Activated naive CD4-positive, alpha-beta T cell treated with anti-CD3 and anti-CD28 coated beads, Interleukin-2, amount 50 U/mL, for 24 hours (primary cell): ENCODE measurements around the gene ACACA.

Source experiments
- H3K27ac Mint-ChIP-seq: one replicate; pipeline ENCODE4 v1.8.0; 2021; ENCODE audit warnings: mild to moderate bottlenecking, mixed read lengths
- H3K27me3 Mint-ChIP-seq: one replicate; pipeline ENCODE4 v1.8.0; 2021; ENCODE audit warnings: mixed read lengths
- H3K36me3 Mint-ChIP-seq: one replicate; pipeline ENCODE4 v1.8.0; 2021; ENCODE audit warnings: mixed read lengths
- H3K4me1 Mint-ChIP-seq: one replicate; pipeline ENCODE4 v1.8.0; 2021; ENCODE audit warnings: mixed read lengths
- H3K4me3 Mint-ChIP-seq: one replicate; pipeline ENCODE4 v1.8.0; 2021; ENCODE audit warnings: mild to moderate bottlenecking, mixed read lengths
- H3K9me3 Mint-ChIP-seq: one replicate; pipeline ENCODE4 v1.8.0; 2021; ENCODE audit warnings: mixed read lengths

Gene ACACA

GRCh38 chr17:37293770-37294169 is 112.9 kb downstream of the ACACA start:
- Mint-ChIP-seq H3K27me3 (no peaks in the 10 kb centered on the region), H3K4me3 (no peak overlapping the region), H3K4me1 (peaks cover 4% of the 10 kb centered on the region), H3K9me3 (no peaks in the 10 kb centered on the region), H3K27ac (no peak overlapping the region), H3K36me3 (peaks cover 4% of the 10 kb centered on the region)

- no peak overlapping the region for H3K4me3 Mint-ChIP-seq
- no peak overlapping the region for H3K27ac Mint-ChIP-seq
- no peaks in the 10 kb centered on the region for H3K9me3 Mint-ChIP-seq
Measured at GRCh38 chr17:37292429-37293139, 114.1 kb downstream of the ACACA start.

GRCh38 chr17:37291351-37291750 is 115.3 kb downstream of the ACACA start:
- Mint-ChIP-seq H3K4me3 (no peak overlapping the region), H3K27me3 (no peaks in the 10 kb centered on the region), H3K36me3 (peaks cover 5% of the 10 kb centered on the region), H3K9me3 (no peaks in the 10 kb centered on the region), H3K27ac (no peak overlapping the region), H3K4me1 (peaks cover 4% of the 10 kb centered on the region)

More at GRCh38 chr17:37292429-37293139, 114.1 kb downstream of the ACACA start:
- H3K36me3 Mint-ChIP-seq: peaks cover 4% of the 10 kb centered on the region
- no peaks in the 10 kb centered on the region for H3K27me3 Mint-ChIP-seq
- peaks cover 4% of the 10 kb centered on the region for H3K4me1 Mint-ChIP-seq

- peaks cover 5% of the 10 kb centered on the region for H3K4me1 Mint-ChIP-seq
- H3K9me3 Mint-ChIP-seq: no peaks in the 10 kb centered on the region
- no peak overlapping the region for H3K4me3 Mint-ChIP-seq
- peaks cover 23% of the 10 kb centered on the region for H3K36me3 Mint-ChIP-seq
- H3K27ac Mint-ChIP-seq: no peak overlapping the region
- no peaks in the 10 kb centered on the region for H3K27me3 Mint-ChIP-seq
Measured at GRCh38 chr17:37286430-37286829, 120.2 kb downstream of the ACACA start.

- no peak overlapping the region for H3K4me3 Mint-ChIP-seq
- H3K36me3 Mint-ChIP-seq: peaks cover 22% of the 10 kb centered on the region
- H3K4me1 Mint-ChIP-seq: peaks cover 5% of the 10 kb centered on the region
- H3K27ac Mint-ChIP-seq: no peak overlapping the region
- no peaks in the 10 kb centered on the region for H3K27me3 Mint-ChIP-seq
- no peaks in the 10 kb centered on the region for H3K9me3 Mint-ChIP-seq
Measured at GRCh38 chr17:37284191-37284590, 122.4 kb downstream of the ACACA start.

GRCh38 chr17:37283414-37283961 is 123.1 kb downstream of the ACACA start:
- Mint-ChIP-seq H3K27ac (no peak overlapping the region), H3K9me3 (no peaks in the 10 kb centered on the region), H3K36me3 (peaks cover 22% of the 10 kb centered on the region), H3K4me1 (peaks cover 5% of the 10 kb centered on the region), H3K4me3 (no peak overlapping the region), H3K27me3 (no peaks in the 10 kb centered on the region)

GRCh38 chr17:37280841-37281240 is 125.8 kb downstream of the ACACA start:
- Mint-ChIP-seq H3K4me1 (peaks cover 5% of the 10 kb centered on the region), H3K27me3 (no peaks in the 10 kb centered on the region), H3K27ac (no peak overlapping the region), H3K4me3 (no peak overlapping the region), H3K9me3 (no peaks in the 10 kb centered on the region), H3K36me3 (peaks cover 30% of the 10 kb centered on the region)

- Mint-ChIP-seq H3K27me3 (no peaks in the 10 kb centered on the region), H3K36me3 (peaks cover 37% of the 10 kb centered on the region), H3K4me3 (no peak overlapping the region), H3K4me1 (peaks cover 7% of the 10 kb centered on the region), H3K9me3 (no peaks in the 10 kb centered on the region), H3K27ac (no peak overlapping the region)
Measured at GRCh38 chr17:37278247-37278894, 128.3 kb downstream of the ACACA start.

- no peak overlapping the region for H3K27ac Mint-ChIP-seq
- H3K4me1 Mint-ChIP-seq: peaks cover 7% of the 10 kb centered on the region
- no peak overlapping the region for H3K4me3 Mint-ChIP-seq
- H3K9me3 Mint-ChIP-seq: no peaks in the 10 kb centered on the region
- H3K27me3 Mint-ChIP-seq: no peaks in the 10 kb centered on the region
- peaks cover 23% of the 10 kb centered on the region for H3K36me3 Mint-ChIP-seq
Measured at GRCh38 chr17:37276475-37276874, 130.2 kb downstream of the ACACA start.

GRCh38 chr17:37274461-37274860 is 132.2 kb downstream of the ACACA start:
- Mint-ChIP-seq H3K4me1 (peaks cover 7% of the 10 kb centered on the region), H3K36me3 (peaks cover 32% of the 10 kb centered on the region), H3K27me3 (no peaks in the 10 kb centered on the region), H3K27ac (no peak overlapping the region), H3K4me3 (no peak overlapping the region), H3K9me3 (no peaks in the 10 kb centered on the region)

GRCh38 chr17:37273409-37274051 is 133.1 kb downstream of the ACACA start:
- Mint-ChIP-seq H3K4me1 (peaks cover 7% of the 10 kb centered on the region), H3K36me3 (peaks cover 36% of the 10 kb centered on the region), H3K27me3 (no peaks in the 10 kb centered on the region), H3K27ac (no peak overlapping the region), H3K9me3 (no peaks in the 10 kb centered on the region), H3K4me3 (no peak overlapping the region)

GRCh38 chr17:37265446-37266173 is 141.0 kb downstream of the ACACA start:
- Mint-ChIP-seq H3K27ac (no peak overlapping the region), H3K4me3 (no peak overlapping the region), H3K4me1 (no peaks in the 10 kb centered on the region), H3K9me3 (peaks cover 9% of the 10 kb centered on the region), H3K36me3 (peaks cover 59% of the 10 kb centered on the region), H3K27me3 (no peaks in the 10 kb centered on the region)

GRCh38 chr17:37261286-37261685 is 145.3 kb downstream of the ACACA start:
- no peaks in the 10 kb centered on the region for H3K9me3 Mint-ChIP-seq
- no peaks in the 10 kb centered on the region for H3K4me1 Mint-ChIP-seq
- H3K36me3 Mint-ChIP-seq: peaks cover 28% of the 10 kb centered on the region
- no peak overlapping the region for H3K27ac Mint-ChIP-seq
- H3K4me3 Mint-ChIP-seq: no peak overlapping the region
- H3K27me3 Mint-ChIP-seq: no peaks in the 10 kb centered on the region

GRCh38 chr17:37259030-37259735 is 147.5 kb downstream of the ACACA start:
- Mint-ChIP-seq H3K36me3 (peaks cover 7% of the 10 kb centered on the region), H3K4me1 (no peaks in the 10 kb centered on the region), H3K9me3 (no peaks in the 10 kb centered on the region), H3K4me3 (no peak overlapping the region), H3K27ac (no peak overlapping the region), H3K27me3 (no peaks in the 10 kb centered on the region)

- Mint-ChIP-seq H3K4me1 (no peaks in the 10 kb centered on the region), H3K36me3 (peaks cover 7% of the 10 kb centered on the region)
Measured at GRCh38 chr17:37256627-37257026, 150.0 kb downstream of the ACACA start.

More at GRCh38 chr17:37256627-37257026, 150.0 kb downstream of the ACACA start:
- no peak overlapping the region for H3K4me3 Mint-ChIP-seq
- H3K27me3 Mint-ChIP-seq: no peaks in the 10 kb centered on the region
- H3K27ac Mint-ChIP-seq: no peak overlapping the region
- no peaks in the 10 kb centered on the region for H3K9me3 Mint-ChIP-seq
